Renal cortex interstitium (tissue), 3 donors: Measurements from ENCODE around the gene MPND. TPM values are rescaled to one million over a fixed set of nuclear protein-coding genes. Genes with fewer than 3 reads are reported as not detected.

ENCODE experiments used
- polyA plus RNA-seq, 3 donors: library from polyadenylated mRNA; unstranded; fragments of 120-200 nt; gene quantifications; one replicate each; pipeline ENCODE4 v1.2.1, GENCODE V29; 2013; ENCODE audit not compliant: insufficient read length in 3 of 3

The MPND gene
- polyA plus RNA-seq, 3 donors = 21.3 to 31.4 (median 26.0) TPM

Other genes starting within 250 kb of the MPND start
- 100 to 1,000 TPM in 2 of 3 donors, 10 to 100 TPM in 1; 85.6 to 125 (median 124) TPM for gene MAP2K2, start 219.4 kb upstream of the MPND start, polyA plus RNA-seq
- 1 to 10 TPM in 1 of 3 donors, under 1 TPM in 2; 0.56 to 1.2 (median 0.95) TPM for gene CREB3L3, start 189.9 kb upstream of the MPND start, polyA plus RNA-seq
- gene SIRT6, start 161.0 kb upstream of the MPND start, polyA plus RNA-seq = 10 to 100 TPM; 17.1 to 28.6 (median 21.7) TPM
- 1 to 10 TPM in 2 of 3 donors, under 1 TPM in 1; 0.79 to 2.3 (median 1.1) TPM for gene ANKRD24, start 160.9 kb upstream of the MPND start, polyA plus RNA-seq
- gene EBI3, start 114.0 kb upstream of the MPND start, polyA plus RNA-seq = under 1 TPM; 0.36 to 0.82 (median 0.54) TPM
- gene YJU2, start 96.5 kb upstream of the MPND start, polyA plus RNA-seq = 10 to 100 TPM; 19.5 to 26.6 (median 21.4) TPM
- 1 to 10 TPM; 1.5 to 3.5 (median 3.0) TPM for gene SHD, start 64.3 kb upstream of the MPND start, polyA plus RNA-seq
- under 1 TPM; 0.22 to 0.39 (median 0.38) TPM for gene TMIGD2, start 41.2 kb upstream of the MPND start, polyA plus RNA-seq
- gene FSD1, start 39.0 kb upstream of the MPND start, polyA plus RNA-seq = 1 to 10 TPM; 5.6 to 8.7 (median 6.9) TPM
- gene STAP2, start 4.7 kb upstream of the MPND start, polyA plus RNA-seq = 10 to 100 TPM; 23.8 to 37.6 (median 28.7) TPM
- gene SH3GL1, start 57.0 kb downstream of the MPND start, polyA plus RNA-seq = 10 to 100 TPM; 54.5 to 80.5 (median 73.3) TPM
- gene CHAF1A, start 59.1 kb downstream of the MPND start, polyA plus RNA-seq = 10 to 100 TPM; 20.5 to 27.9 (median 24.2) TPM
- 100 to 1,000 TPM in 1 of 3 donors, 10 to 100 TPM in 2; 84.9 to 107 (median 99.6) TPM for gene UBXN6, start 114.2 kb downstream of the MPND start, polyA plus RNA-seq
- gene HDGFL2, start 128.7 kb downstream of the MPND start, polyA plus RNA-seq = 10 to 100 TPM; 54.9 to 90.9 (median 85.5) TPM
- gene PLIN4, start 174.9 kb downstream of the MPND start, polyA plus RNA-seq = 1 to 10 TPM in 2 of 3 donors, under 1 TPM in 1; 0.70 to 1.5 (median 1.5) TPM
- 1 to 10 TPM; 2.1 to 8.2 (median 3.9) TPM for gene PLIN5, start 191.7 kb downstream of the MPND start, polyA plus RNA-seq
- under 1 TPM; 0.64 to 0.75 (median 0.65) TPM for gene LRG1, start 196.5 kb downstream of the MPND start, polyA plus RNA-seq
- 1 to 10 TPM; 1.6 to 3.7 (median 3.2) TPM for gene SEMA6B, start 216.1 kb downstream of the MPND start, polyA plus RNA-seq